Loucy (cell line): ENCODE measurements around the gene PCID2.

ENCODE experiments used
- CTCF ChIP-seq: fragments of 200-600 bp; sonication (generic); conservative IDR thresholded peaks from 2 replicates; pipeline ENCODE4 v1.5.1; 2014; ENCODE audit warnings: mild to moderate bottlenecking, antibody characterized with exemption, low read length
- EZH2phosphoT487 ChIP-seq: fragments of 200-600 bp; IDR thresholded peaks from 2 replicates; pipeline ENCODE4 v1.6.1; 2018; ENCODE audit warnings: antibody characterized with exemption, mild to moderate bottlenecking, moderate library complexity, borderline replicate concordance

GRCh38 chr13:113166681-113167080, 41.8 kb downstream of the PCID2 start:
- no peak for TF ChIP-seq CTCF
- no peak for TF ChIP-seq EZH2phosphoT487
